ENCODE measurements around the gene CATSPER1.

GRCh38 chr11:65967329-65967934, 58.8 kb downstream of the CATSPER1 start:
- TF ChIP-seq, protein P1, sequence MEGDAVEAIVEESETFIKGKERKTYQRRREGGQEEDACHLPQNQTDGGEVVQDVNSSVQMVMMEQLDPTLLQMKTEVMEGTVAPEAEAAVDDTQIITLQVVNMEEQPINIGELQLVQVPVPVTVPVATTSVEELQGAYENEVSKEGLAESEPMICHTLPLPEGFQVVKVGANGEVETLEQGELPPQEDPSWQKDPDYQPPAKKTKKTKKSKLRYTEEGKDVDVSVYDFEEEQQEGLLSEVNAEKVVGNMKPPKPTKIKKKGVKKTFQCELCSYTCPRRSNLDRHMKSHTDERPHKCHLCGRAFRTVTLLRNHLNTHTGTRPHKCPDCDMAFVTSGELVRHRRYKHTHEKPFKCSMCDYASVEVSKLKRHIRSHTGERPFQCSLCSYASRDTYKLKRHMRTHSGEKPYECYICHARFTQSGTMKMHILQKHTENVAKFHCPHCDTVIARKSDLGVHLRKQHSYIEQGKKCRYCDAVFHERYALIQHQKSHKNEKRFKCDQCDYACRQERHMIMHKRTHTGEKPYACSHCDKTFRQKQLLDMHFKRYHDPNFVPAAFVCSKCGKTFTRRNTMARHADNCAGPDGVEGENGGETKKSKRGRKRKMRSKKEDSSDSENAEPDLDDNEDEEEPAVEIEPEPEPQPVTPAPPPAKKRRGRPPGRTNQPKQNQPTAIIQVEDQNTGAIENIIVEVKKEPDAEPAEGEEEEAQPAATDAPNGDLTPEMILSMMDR (conservative IDR thresholded peaks at IDR 0.05): no peak
- TF ChIP-seq EZH2 (IDR thresholded peaks at IDR 0.05; ENCODE audit: low read depth): no peak
